Astrocyte (in vitro differentiated cells and primary cell): ENCODE results near the gene SLAMF6. TPM values are rescaled to one million over a fixed set of nuclear protein-coding genes. Genes with fewer than 3 reads are reported as not detected.

ENCODE experiments used
- DNase-seq: peaks from one replicate; pipeline ENCODE4 v3.0.0-alpha.2; 2010; ENCODE audit warnings: low read depth
- FAIRE-seq: peaks from 2 replicates; lab custom pipeline; 2011; peaks lifted over from hg19 to GRCh38; lab: Jason Lieb, UNC
- H2AFZ ChIP-seq: 2 replicates; pipeline ENCODE4 v1.6.0; 2012; ENCODE audit warnings: low read depth, low read length, inconsistent platforms
- H3K27ac ChIP-seq: 2 replicates; pipeline ENCODE4 v1.5.1; 2011; ENCODE audit warnings: low read depth, low read length, inconsistent platforms
- H3K27me3 ChIP-seq: 2 replicates; pipeline ENCODE4 v1.6.0; 2011; ENCODE audit warnings: low read length, inconsistent platforms; ENCODE audit not compliant: insufficient read depth
- H3K36me3 ChIP-seq: 2 replicates; pipeline ENCODE4 v1.5.1; 2011; ENCODE audit warnings: low read length, inconsistent platforms; ENCODE audit not compliant: insufficient read depth
- H3K4me1 ChIP-seq: 2 replicates; pipeline ENCODE4 v1.5.1; 2011; ENCODE audit warnings: low read length, inconsistent platforms; ENCODE audit not compliant: insufficient read depth
- H3K4me2 ChIP-seq: 2 replicates; pipeline ENCODE4 v1.6.0; 2012; ENCODE audit warnings: low read length, inconsistent platforms
- H3K4me3 ChIP-seq: 2 replicates; pipeline ENCODE4 v1.5.1; 2011; ENCODE audit warnings: low read depth, mild to moderate bottlenecking, low read length, inconsistent platforms; ENCODE audit not compliant: insufficient read depth
- H3K79me2 ChIP-seq: 2 replicates; pipeline ENCODE4 v1.6.0; 2012; ENCODE audit warnings: mild to moderate bottlenecking, low read length, inconsistent platforms; ENCODE audit not compliant: insufficient read depth
- H3K9ac ChIP-seq: 2 replicates; pipeline ENCODE4 v1.6.0; 2012; ENCODE audit warnings: mild to moderate bottlenecking, low read length, inconsistent platforms
- H3K9me3 ChIP-seq: 2 replicates; pipeline ENCODE4 v1.5.1; 2012; ENCODE audit warnings: low read depth, mild to moderate bottlenecking, low read length, inconsistent platforms; ENCODE audit not compliant: insufficient read depth
- H4K20me1 ChIP-seq: 2 replicates; pipeline ENCODE4 v1.6.0; 2012; ENCODE audit warnings: low read length, inconsistent platforms; ENCODE audit not compliant: insufficient read depth
- H3K27ac Mint-ChIP-seq: one replicate; pipeline ENCODE4 v1.8.0; 2021; ENCODE audit warnings: mild to moderate bottlenecking, mixed read lengths; ENCODE audit not compliant: unreplicated experiment
- H3K27me3 Mint-ChIP-seq: one replicate; pipeline ENCODE4 v1.8.0; 2021; ENCODE audit warnings: low read depth, mixed read lengths; ENCODE audit not compliant: unreplicated experiment
- H3K36me3 Mint-ChIP-seq: one replicate; pipeline ENCODE4 v1.8.0; 2021; ENCODE audit warnings: low read depth, mixed read lengths; ENCODE audit not compliant: unreplicated experiment
- H3K4me1 Mint-ChIP-seq: one replicate; pipeline ENCODE4 v1.8.0; 2021; ENCODE audit warnings: low read depth, mixed read lengths; ENCODE audit not compliant: unreplicated experiment
- H3K4me3 Mint-ChIP-seq: one replicate; pipeline ENCODE4 v1.8.0; 2021; ENCODE audit warnings: mild to moderate bottlenecking, moderate library complexity, mixed read lengths; ENCODE audit not compliant: unreplicated experiment
- H3K9me3 Mint-ChIP-seq: one replicate; pipeline ENCODE4 v1.8.0; 2021; ENCODE audit warnings: mild to moderate bottlenecking, mixed read lengths; ENCODE audit not compliant: unreplicated experiment
- EZH2 ChIP-seq: IDR thresholded peaks from 2 replicates; pipeline ENCODE4 v1.6.1; 2012; ENCODE audit warnings: mild to moderate bottlenecking, low read length, inconsistent platforms; ENCODE audit not compliant: insufficient read depth
- total RNA-seq: library from RNA; stranded (reverse); gene quantifications from 2 replicates; pipeline ENCODE4 v1.2.1, GENCODE V29; 2021
- TF ChIP-seq, protein P1 (sequence below): IDR thresholded peaks from 2 replicates; pipeline ENCODE4 v1.5.1; 2011; ENCODE audit warnings: low read depth, mild to moderate bottlenecking, inconsistent platforms, low read length, moderate library complexity; ENCODE audit not compliant: insufficient read depth

The SLAMF6 gene
- total RNA-seq, 1 donor from 2014 or later = not detected

- no peaks in the 10 kb centered on the region for H4K20me1 ChIP-seq
- H3K4me2 ChIP-seq = no peak overlapping the region
- Mint-ChIP-seq H3K36me3 (peaks cover 2% of the 10 kb centered on the region), H3K27me3 (peaks cover 2% of the 10 kb centered on the region), H3K27ac (no peak overlapping the region), H3K4me3 (no peak overlapping the region), H3K4me1 (no peaks in the 10 kb centered on the region), H3K9me3 (peaks cover 1% of the 10 kb centered on the region)
- no peak overlapping the region for H3K9ac ChIP-seq
- TF ChIP-seq, protein P1, sequence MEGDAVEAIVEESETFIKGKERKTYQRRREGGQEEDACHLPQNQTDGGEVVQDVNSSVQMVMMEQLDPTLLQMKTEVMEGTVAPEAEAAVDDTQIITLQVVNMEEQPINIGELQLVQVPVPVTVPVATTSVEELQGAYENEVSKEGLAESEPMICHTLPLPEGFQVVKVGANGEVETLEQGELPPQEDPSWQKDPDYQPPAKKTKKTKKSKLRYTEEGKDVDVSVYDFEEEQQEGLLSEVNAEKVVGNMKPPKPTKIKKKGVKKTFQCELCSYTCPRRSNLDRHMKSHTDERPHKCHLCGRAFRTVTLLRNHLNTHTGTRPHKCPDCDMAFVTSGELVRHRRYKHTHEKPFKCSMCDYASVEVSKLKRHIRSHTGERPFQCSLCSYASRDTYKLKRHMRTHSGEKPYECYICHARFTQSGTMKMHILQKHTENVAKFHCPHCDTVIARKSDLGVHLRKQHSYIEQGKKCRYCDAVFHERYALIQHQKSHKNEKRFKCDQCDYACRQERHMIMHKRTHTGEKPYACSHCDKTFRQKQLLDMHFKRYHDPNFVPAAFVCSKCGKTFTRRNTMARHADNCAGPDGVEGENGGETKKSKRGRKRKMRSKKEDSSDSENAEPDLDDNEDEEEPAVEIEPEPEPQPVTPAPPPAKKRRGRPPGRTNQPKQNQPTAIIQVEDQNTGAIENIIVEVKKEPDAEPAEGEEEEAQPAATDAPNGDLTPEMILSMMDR = no peak
- no peak for TF ChIP-seq EZH2
- no peak overlapping the region for H3K4me3 ChIP-seq
- H3K4me1 ChIP-seq = no peaks in the 10 kb centered on the region
- no peaks in the 10 kb centered on the region for H3K36me3 ChIP-seq
- H3K79me2 ChIP-seq = no peaks in the 10 kb centered on the region
- H3K27ac ChIP-seq = no peak overlapping the region
- no peak overlapping the region for H2AFZ ChIP-seq
- FAIRE-seq (no peak), DNase-seq (no peak)
- no peaks in the 10 kb centered on the region for H3K27me3 ChIP-seq
- H3K9me3 ChIP-seq = no peaks in the 10 kb centered on the region
Measured at GRCh38 chr1:160465123-160465522, 57.9 kb downstream of the SLAMF6 start.

- no peak for FAIRE-seq
- peaks cover 2% of the 10 kb centered on the region for H3K36me3 Mint-ChIP-seq
- TF ChIP-seq, protein P1 = no peak
- H3K4me3 ChIP-seq = no peak overlapping the region
- no peaks in the 10 kb centered on the region for H3K4me1 Mint-ChIP-seq
- no peak overlapping the region for H2AFZ ChIP-seq
- H3K27ac Mint-ChIP-seq = no peak overlapping the region
- H3K79me2 ChIP-seq = no peaks in the 10 kb centered on the region
- DNase-seq = no peak
- H3K27me3 Mint-ChIP-seq = peaks cover 6% of the 10 kb centered on the region
- peaks cover 1% of the 10 kb centered on the region for H3K9me3 Mint-ChIP-seq
- no peak overlapping the region for H3K27ac ChIP-seq
- no peak overlapping the region for H3K9ac ChIP-seq
- H3K4me2 ChIP-seq = no peak overlapping the region
- no peaks in the 10 kb centered on the region for H3K4me1 ChIP-seq
- no peaks in the 10 kb centered on the region for H3K27me3 ChIP-seq
- H3K36me3 ChIP-seq = no peaks in the 10 kb centered on the region
- H3K4me3 Mint-ChIP-seq = no peak overlapping the region
- no peaks in the 10 kb centered on the region for H3K9me3 ChIP-seq
- no peaks in the 10 kb centered on the region for H4K20me1 ChIP-seq
Measured at GRCh38 chr1:160460683-160461287, 62.3 kb downstream of the SLAMF6 start.

DNA sequence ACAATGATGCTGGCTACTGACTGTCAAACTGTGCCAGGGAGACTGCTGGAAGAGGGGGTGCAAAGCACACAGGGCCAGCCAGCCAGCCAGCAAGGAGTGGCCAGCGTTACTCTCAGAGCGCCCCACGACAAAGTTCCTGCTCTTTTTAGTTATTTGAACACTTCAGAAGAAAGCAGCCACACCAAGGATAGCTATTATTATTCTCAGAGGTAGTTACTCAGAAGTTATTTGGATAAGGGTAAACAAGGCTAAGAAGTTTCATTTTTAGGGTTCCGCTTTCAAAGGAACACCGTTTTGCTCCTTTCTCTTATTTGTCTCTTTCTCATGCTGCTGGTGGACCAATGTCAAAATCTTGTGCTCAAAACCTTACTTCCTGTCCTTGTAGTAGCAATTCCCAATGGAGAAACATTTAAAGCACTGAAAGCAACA is 62.8 kb downstream of the SLAMF6 start:
- no peaks in the 10 kb centered on the region for H3K4me1 ChIP-seq
- no peak overlapping the region for H2AFZ ChIP-seq
- FAIRE-seq (no peak), DNase-seq (no peak)
- no peaks in the 10 kb centered on the region for H3K79me2 ChIP-seq
- H3K36me3 ChIP-seq = no peaks in the 10 kb centered on the region
- H3K27ac ChIP-seq = no peak overlapping the region
- H3K4me3 ChIP-seq = no peak overlapping the region
- no peak overlapping the region for H3K27ac Mint-ChIP-seq
- TF ChIP-seq, protein P1 = no peak
- H3K36me3 Mint-ChIP-seq = peaks cover 2% of the 10 kb centered on the region
- H3K4me1 Mint-ChIP-seq = no peaks in the 10 kb centered on the region
- H3K9ac ChIP-seq = no peak overlapping the region
- peaks cover 5% of the 10 kb centered on the region for H3K27me3 Mint-ChIP-seq
- no peak overlapping the region for H3K4me3 Mint-ChIP-seq
- no peak overlapping the region for H3K4me2 ChIP-seq
- no peaks in the 10 kb centered on the region for H3K27me3 ChIP-seq
- no peaks in the 10 kb centered on the region for H3K9me3 Mint-ChIP-seq
- H4K20me1 ChIP-seq = no peaks in the 10 kb centered on the region
- no peaks in the 10 kb centered on the region for H3K9me3 ChIP-seq
